Brain pericyte (primary cell): Measurements from ENCODE around the gene POLR3E.
"Not testable (repeated sequence)": the region's sequence is repeated elsewhere in the genome, so short reads cannot be mapped to it uniquely, and the experiment has no call there.

Experiments used
- DNase-seq: peaks from one replicate; pipeline ENCODE4 v3.0.0-alpha.2; 2012; ENCODE audit warnings: low read depth, low spot score

POLR3E gene

DNA sequence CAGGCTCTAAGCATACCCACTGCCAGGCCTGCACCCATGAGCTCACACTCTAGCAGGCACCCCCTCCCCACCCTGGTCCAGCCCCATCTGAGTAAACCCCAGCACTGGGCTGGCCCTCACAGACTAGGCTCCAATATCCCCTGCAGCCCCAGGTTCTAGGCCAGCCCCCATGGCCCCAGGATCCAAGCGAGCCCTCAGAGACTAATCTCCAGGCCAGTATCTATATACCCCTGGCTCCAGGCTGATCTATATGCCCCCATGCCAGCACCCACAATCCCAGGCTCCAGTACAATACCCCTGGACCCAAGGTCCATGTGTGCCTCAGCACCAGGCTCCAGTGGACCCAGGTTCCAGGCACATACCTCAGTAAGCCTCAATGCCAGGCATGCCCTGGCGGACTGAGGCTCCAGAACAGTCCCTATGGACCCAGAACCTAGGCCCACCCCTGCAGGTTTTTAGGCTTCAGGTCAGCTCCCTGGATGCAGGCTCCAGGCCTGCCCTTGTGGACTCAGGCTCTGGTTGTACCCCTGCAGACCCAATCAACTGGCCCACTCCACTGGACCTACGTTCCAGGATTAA lies 38.5 kb downstream of the POLR3E start:
- no peak for DNase-seq

GRCh38 chr16:22336581-22336980 lies 39.4 kb downstream of the POLR3E start:
- no peak for DNase-seq

DNA sequence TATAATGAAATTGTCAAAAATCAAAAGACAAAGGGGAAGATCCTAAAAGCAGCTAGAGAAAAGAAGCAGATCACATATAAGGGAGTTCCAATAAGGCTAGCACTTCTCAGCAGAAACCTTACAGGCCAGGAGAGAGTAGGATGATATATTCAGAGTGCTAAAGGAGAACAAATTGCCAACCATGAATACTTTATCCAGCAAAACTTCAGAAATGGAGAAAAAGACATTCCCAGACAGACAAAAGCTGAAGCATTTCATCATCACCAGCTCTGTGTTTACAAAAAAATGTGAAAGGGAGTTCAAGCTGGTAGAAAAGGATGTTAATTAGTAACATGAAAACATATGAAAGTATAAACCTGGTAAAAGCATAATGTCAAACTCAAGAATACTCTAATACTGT lies 39.8 kb downstream of the POLR3E start:
- no peak for DNase-seq

DNA sequence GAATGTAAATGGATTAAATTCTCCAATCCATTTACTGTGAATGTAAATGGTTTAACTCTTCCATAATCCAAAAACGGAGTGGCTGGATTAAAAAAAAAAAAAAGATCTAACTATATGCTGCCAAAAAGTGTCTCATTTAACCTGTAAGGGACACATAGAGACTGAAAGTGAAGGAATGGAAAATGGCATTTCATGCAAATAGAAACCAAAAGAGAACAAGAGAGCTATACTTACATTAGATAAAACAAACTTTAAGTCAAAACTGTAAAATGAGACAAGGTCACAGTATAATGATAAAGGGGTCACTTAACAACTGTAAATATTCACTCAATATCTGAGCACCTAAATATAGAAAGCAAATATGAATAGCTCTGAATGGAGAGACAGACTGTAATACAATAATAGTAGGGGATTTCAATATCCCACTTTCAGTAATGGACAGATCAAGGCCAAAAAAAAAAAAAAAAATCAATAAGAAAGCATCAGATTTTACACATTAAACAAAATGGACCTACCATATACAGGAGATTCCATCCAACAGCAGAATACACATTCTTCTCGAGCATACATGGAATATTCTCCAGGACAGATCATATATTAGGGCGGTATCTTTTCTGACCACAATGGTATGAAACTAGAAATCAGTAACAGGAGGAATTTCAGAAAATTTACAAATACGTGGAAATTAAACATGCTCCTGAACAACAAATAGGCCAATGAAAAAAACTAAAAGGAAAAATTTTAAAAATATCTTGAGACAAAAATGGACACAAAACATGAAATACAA lies 40.8 kb downstream of the POLR3E start:
- DNase-seq, result no peak

DNA sequence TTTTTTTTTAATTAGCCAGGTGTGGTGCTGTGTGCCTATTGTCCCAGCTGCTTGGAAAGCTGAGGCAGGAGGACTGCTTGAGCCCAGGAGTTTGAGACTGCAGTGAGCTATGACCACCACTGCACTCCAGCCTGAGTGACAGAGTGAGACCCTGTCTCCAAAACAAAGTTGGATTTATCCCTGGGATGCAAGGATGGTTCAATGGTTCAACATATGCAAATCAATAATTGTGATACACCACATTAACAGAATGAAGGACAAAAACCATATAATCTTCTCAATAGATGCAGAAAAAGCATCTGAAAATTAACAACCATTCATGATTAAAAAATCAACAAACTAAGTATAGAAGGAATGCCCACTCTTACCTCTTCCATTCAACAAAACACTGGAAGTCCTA lies 43.7 kb downstream of the POLR3E start:
- DNase-seq, result no peak

GRCh38 chr16:22342082-22342481 lies 44.9 kb downstream of the POLR3E start:
- DNase-seq, result no peak

GRCh38 chr16:22346483-22346882 lies 49.3 kb downstream of the POLR3E start:
- no peak for DNase-seq

GRCh38 chr16:22347100-22347820 lies 50.1 kb downstream of the POLR3E start:
- DNase-seq, result no peak

DNA sequence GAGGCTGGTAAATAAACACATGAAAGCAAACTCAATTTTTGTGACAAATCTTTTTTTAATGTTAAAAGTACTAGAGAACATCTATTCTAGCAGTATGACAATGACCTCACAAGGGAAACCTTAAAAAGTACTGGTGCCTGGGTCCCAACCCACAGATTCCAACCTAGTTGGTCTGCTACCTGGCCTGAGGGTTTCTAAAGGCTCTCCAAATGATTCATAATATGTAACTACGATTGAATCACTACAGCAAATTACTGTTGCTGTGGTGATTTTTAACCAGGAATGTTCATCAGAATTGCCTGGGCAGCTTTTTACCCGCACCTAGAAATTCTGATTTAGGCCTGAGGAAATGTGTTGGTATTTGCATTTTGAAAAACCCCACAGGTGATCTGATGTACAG lies 51.1 kb downstream of the POLR3E start:
- DNase-seq, result no peak

DNA sequence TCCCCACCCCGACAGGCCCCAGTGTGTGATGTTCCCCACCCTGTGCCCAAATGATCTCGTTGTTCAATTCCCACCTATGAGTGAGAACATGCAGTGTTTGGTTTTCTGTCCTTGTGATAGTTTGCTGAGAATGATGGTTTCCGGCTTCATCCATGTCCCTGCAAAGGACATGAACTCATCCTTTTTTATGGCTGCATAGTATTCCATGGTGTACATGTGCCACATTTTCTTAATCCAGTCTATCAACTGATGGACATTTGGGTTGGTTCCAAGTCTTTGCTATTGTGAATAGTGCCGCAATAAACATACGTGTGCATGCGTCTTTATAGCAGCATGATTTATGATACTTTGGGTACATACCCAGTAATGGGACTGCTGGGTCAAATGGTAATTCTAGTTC lies 53.8 kb downstream of the POLR3E start:
- DNase-seq, result not testable (repeated sequence)

- DNase-seq, result no peak
These were observed 54.9 kb downstream of the POLR3E start for GRCh38 chr16:22352140-22352539.

GRCh38 chr16:22352723-22353122 lies 55.5 kb downstream of the POLR3E start:
- DNase-seq, result no peak

- DNase-seq, result no peak
These were observed 56.1 kb downstream of the POLR3E start for GRCh38 chr16:22353191-22353919.

DNA sequence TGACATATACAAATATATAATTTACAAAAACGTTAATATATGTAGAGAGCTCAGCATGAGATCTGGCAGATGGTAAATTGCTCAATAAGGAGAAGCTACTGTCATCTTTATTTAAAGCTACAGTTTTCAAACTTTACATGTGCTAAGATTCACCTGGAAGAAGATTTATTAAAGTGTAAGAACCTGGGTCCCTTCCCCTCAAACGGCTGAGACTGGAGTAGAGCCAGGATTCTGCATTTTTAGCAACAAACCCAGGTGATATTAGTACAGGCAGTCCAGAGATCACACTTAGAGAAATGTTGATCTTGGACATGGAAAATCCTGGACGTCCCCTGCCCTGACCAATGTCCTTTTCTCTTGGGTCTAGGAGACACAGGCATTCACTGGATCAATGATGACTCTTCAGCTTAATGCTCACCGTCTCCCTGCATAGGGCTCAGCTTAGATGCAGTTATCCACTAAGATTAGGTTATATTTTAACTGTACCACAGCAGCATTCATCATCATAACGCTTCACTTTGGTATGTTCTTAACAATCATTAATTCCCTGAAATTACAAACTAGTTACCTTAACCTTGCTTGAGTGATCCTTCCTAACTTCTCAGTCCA lies 56.8 kb downstream of the POLR3E start:
- no peak for DNase-seq

- DNase-seq, result no peak
These were observed 58.3 kb downstream of the POLR3E start for GRCh38 chr16:22355487-22355908.

- DNase-seq, result peak; percentile 26
These were observed 59.9 kb downstream of the POLR3E start for GRCh38 chr16:22356930-22357634.

GRCh38 chr16:22357635-22357971 lies 60.4 kb downstream of the POLR3E start:
- DNase-seq, result no peak

DNA sequence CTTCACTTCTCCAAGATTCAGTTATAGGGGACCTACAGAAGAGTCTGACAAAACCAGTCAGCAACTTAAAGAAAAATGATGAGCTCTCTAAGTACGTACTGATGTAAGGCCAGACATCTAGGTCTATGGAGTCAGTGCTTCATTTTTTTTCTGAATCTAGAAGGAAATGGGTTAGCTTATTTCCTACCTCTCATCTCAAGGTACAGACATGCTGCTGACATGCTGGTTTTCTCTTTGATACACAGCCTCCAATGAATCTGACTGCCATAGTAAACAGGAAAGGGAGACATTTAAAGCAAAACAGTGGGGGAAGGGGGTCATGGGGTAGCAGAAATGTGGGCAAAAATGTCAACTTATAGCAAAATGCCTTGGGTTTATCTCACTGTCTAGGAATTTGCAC lies 60.8 kb downstream of the POLR3E start:
- DNase-seq, result no peak

GRCh38 chr16:22359679-22360078 lies 62.5 kb downstream of the POLR3E start:
- no peak for DNase-seq

DNA sequence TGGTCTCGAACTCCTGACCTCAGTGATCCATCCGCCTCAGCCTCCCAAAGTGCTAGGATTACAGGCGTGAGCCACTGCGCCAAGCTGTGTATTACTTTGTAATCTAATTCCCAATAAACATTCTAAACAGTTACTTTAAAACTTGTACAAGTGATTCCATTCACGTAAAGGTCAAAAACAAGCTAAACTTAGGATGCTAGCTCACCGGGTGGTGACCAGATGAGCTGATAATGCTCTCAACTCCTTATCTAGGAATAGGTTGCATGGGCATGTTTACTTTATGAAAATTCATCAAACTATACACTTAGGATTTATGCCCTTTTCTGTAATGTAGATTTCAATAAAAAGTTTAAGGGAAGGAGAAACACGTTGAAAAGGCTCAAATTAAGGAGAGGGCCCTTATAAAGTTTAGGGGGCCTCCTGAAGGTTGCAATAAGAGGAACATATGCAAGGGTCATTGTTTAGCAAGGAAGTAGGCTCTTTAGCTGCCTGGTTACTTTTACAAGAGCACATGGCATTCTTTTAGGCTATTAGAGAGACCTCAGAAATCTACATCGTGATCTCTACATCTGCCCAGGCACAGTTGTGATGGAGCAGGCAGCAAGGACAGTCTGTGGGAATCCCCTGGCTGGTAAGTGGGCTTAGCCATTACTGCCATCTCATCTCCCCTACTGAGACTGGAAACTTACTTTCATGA lies 63.9 kb downstream of the POLR3E start:
- no peak for DNase-seq

DNA sequence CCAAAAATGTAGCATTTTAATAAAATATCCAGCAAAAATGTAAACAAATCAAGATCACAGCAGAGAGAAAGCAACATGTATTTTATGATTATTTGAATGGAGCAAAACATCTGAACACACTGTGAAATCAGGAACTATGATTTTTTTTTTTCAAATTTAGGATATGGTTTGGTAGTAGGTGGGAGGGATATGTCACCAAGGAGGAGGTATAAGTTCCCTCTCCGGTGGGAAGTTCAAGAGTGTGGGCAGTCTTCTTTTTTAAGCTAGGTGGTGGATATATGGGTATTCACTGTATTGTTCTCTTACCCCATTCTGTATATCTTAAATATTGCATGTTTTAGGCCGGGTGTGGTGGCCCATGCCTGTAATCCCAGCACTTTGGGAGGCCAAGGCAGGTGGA lies 67.0 kb downstream of the POLR3E start:
- DNase-seq, result no peak
